ENCODE results near the gene GAPVD1. TPM values are rescaled to one million over a fixed set of nuclear protein-coding genes. Genes with fewer than 3 reads are reported as not detected.

Gene GAPVD1
- total RNA-seq, 2 donors from 2014 or later: 82.8 to 105 TPM

DNA sequence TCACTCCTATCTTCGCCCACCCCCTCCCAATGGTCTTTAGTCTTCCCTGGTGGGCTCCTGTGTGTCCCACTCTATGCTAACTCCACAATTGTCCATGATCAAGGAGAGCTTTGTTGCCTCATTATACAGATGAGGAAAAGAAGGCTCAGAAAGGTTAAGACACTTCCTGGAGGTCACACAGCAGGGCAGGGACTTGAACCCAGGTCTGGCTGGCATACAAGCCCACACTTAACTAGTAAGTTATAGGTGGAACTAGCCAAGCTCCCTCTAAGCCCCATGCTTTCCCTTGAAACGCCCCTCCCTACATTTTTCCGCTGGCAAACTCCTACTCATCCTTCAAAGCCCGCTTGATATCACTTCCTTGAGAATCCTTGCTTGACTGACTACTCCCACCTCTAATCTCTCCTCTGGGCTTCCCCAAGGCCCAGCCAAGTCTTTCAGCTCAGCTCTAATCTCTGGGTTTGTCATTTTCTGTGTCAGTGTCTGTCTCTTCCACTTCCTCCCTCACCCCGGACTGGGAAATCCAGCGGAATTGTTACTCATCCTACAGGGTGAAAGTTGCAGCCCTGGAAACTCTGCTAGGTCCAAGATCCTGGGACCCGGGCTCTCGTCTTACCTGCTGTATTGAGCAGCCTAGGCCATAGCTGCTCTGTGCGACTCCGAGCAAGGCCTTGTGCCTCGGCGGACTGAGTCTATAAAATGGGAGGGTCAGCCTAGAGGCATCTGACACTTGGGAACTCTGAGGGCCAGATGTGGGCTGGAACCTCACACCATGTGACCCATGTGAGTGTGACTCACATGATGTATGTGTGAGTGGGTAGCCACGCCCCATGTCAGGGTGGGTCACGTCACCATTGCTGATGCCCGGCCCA lies 144.5 kb downstream of the GAPVD1 start:
- H3K27me3 ChIP-seq (replicated peaks; ENCODE audit: insufficient read depth): no peaks in the 10 kb centered on the region
- no peak overlapping the region for H3K4me3 ChIP-seq
- no peaks in the 10 kb centered on the region for H3K36me3 ChIP-seq
- H3K4me1 ChIP-seq (ENCODE audit: control insufficient read depth in 1 of 2, low read depth in 2 of 2): peaks cover 3 to 7% of the 10 kb centered on the region in 2 donors
- no peak overlapping the region for H3K27ac ChIP-seq
- H3K9me3 ChIP-seq: no peaks in the 10 kb centered on the region
- DNase-seq (ENCODE audit: low spot score) (no peak), ATAC-seq (ENCODE audit: insufficient number of reproducible peaks, low FRiP score, low read depth) (no peak)
- TF ChIP-seq, protein P1, sequence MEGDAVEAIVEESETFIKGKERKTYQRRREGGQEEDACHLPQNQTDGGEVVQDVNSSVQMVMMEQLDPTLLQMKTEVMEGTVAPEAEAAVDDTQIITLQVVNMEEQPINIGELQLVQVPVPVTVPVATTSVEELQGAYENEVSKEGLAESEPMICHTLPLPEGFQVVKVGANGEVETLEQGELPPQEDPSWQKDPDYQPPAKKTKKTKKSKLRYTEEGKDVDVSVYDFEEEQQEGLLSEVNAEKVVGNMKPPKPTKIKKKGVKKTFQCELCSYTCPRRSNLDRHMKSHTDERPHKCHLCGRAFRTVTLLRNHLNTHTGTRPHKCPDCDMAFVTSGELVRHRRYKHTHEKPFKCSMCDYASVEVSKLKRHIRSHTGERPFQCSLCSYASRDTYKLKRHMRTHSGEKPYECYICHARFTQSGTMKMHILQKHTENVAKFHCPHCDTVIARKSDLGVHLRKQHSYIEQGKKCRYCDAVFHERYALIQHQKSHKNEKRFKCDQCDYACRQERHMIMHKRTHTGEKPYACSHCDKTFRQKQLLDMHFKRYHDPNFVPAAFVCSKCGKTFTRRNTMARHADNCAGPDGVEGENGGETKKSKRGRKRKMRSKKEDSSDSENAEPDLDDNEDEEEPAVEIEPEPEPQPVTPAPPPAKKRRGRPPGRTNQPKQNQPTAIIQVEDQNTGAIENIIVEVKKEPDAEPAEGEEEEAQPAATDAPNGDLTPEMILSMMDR (IDR thresholded peaks at IDR 0.05): no peak

DNA sequence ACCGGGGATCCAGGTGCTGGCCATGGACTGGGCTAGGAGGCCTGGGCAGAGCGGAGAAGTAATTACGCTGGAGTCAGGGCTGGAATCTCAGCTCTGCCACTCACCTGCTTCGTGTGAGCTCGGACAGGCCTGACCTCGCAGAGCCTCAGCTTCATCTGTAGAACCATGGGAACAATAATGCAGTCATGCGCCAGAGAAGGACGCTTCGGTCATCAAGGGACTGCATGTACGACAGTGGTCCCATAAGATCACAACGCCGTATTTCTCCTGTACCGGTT lies 145.1 kb downstream of the GAPVD1 start:
- TF ChIP-seq, protein P1 (IDR thresholded peaks at IDR 0.05): no peak
- no peaks in the 10 kb centered on the region for H3K27me3 ChIP-seq (replicated peaks; ENCODE audit: insufficient read depth)
- H3K27ac ChIP-seq: no peak overlapping the region
- DNase-seq (ENCODE audit: low spot score) (no peak), ATAC-seq (ENCODE audit: insufficient number of reproducible peaks, low FRiP score, low read depth) (no peak)
- no peak overlapping the region for H3K4me3 ChIP-seq
- no peaks in the 10 kb centered on the region for H3K9me3 ChIP-seq
- H3K4me1 ChIP-seq (ENCODE audit: control insufficient read depth in 1 of 2, low read depth in 2 of 2): peaks cover 3 to 7% of the 10 kb centered on the region in 2 donors
- H3K36me3 ChIP-seq: no peaks in the 10 kb centered on the region

- no peaks in the 10 kb centered on the region for H3K27me3 ChIP-seq (replicated peaks; ENCODE audit: insufficient read depth)
- DNase-seq (ENCODE audit: low spot score): no peak
- no peak overlapping the region for H3K27ac ChIP-seq
- H3K4me3 ChIP-seq: peak overlapping the region; percentile 75
- no peak for ATAC-seq (ENCODE audit: insufficient number of reproducible peaks, low FRiP score, low read depth)
- H3K4me1 ChIP-seq (ENCODE audit: control insufficient read depth in 1 of 2, low read depth in 2 of 2): peaks cover 3 to 7% of the 10 kb centered on the region in 2 donors
- H3K36me3 ChIP-seq: no peaks in the 10 kb centered on the region
- TF ChIP-seq, protein P1 (IDR thresholded peaks at IDR 0.05): no peak
- no peaks in the 10 kb centered on the region for H3K9me3 ChIP-seq
Measured at GRCh38 chr9:125407432-125407973, 145.9 kb downstream of the GAPVD1 start.

DNA sequence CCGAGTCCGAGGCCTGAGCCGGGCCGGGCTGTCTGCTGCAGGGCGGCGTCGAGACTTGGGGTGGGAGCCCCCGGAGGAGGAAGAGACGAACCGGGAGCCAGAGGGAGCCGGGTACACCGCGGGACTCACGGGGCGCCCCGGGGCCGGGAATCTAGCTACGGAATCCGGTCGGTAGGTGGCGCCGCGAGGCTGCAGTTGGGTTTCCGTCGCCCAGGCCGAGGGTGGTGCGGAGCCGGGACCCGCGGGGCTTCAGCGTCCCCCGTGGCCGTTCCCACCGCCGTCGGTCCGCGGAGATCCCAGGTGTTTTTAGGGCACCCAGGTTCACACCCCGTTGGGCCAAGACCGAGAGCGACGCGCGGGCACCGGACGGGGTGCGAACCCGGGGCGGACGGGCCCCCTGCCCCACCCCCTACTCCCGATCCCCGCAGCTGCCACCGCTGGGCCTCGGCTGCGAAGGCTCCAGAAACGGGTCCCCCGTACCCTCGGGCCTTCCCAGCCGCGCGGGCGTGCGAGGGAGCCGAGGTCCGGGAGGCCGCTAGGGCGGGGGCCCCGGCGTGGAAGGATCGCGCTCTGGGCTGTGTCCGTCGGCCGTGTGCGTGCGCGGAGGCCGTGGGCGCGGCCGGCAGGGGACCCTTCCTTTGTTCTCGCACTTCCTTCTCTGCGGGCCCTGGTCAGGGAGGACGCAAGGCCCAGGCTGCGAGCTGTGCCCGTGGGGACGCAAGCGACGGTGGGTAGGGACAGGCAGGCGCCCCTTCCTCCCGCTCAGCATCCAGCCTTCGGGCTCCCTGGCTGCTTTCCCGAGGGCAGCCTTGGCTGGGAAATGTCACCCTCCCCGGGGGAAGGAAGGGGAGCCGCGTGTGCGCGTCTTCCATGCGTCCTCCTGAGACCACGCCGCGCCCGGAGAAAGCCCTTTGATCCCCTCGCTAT lies 146.6 kb downstream of the GAPVD1 start:
- H3K4me1 ChIP-seq (ENCODE audit: control insufficient read depth in 1 of 2, low read depth in 2 of 2): peaks cover 3 to 7% of the 10 kb centered on the region in 2 donors
- no peaks in the 10 kb centered on the region for H3K36me3 ChIP-seq
- DNase-seq (ENCODE audit: low spot score) (no peak), ATAC-seq (ENCODE audit: insufficient number of reproducible peaks, low FRiP score, low read depth) (no peak)
- TF ChIP-seq, protein P1 (IDR thresholded peaks at IDR 0.05): peak; percentile 89
- peak overlapping the region; percentile 75 for H3K4me3 ChIP-seq
- H3K27ac ChIP-seq: no peak overlapping the region
- H3K9me3 ChIP-seq: no peaks in the 10 kb centered on the region
- no peaks in the 10 kb centered on the region for H3K27me3 ChIP-seq (replicated peaks; ENCODE audit: insufficient read depth)

DNA sequence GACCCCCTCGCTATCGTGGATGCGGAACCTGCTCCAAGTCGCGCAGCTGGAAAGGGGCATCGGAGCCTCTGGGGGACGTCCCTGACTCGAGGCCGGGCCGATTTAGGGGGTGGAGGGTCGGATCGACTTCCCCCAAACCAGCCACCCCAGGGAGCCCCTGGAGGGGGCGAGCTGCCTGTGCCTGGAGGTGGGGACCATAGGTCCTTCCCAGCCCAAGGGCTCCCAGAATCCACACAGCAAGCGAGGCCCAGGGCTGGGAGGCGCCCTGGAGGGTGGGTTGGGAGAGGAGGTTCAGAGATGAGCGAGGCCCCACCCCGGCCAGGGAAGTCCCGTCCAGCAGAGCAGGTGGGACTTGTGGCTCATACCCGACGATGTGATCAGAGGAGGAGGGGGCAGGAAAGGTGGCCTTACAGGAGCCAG lies 147.6 kb downstream of the GAPVD1 start:
- H3K36me3 ChIP-seq: no peaks in the 10 kb centered on the region
- H3K27ac ChIP-seq: no peak overlapping the region
- H3K4me3 ChIP-seq: no peak overlapping the region
- H3K27me3 ChIP-seq (replicated peaks; ENCODE audit: insufficient read depth): no peaks in the 10 kb centered on the region
- DNase-seq (ENCODE audit: low spot score) (no peak), ATAC-seq (ENCODE audit: insufficient number of reproducible peaks, low FRiP score, low read depth) (no peak)
- TF ChIP-seq, protein P1 (IDR thresholded peaks at IDR 0.05): no peak
- peaks cover 3 to 7% of the 10 kb centered on the region in 2 donors for H3K4me1 ChIP-seq (ENCODE audit: control insufficient read depth in 1 of 2, low read depth in 2 of 2)
- H3K9me3 ChIP-seq: no peaks in the 10 kb centered on the region
